Activated naive CD8-positive, alpha-beta T cell (primary cell): ENCODE measurements around the gene EHBP1L1.
A peak's percentile ranks its signal among the peaks of the same experiment; 100 is the strongest.

ENCODE experiments used
- H3K27ac Mint-ChIP-seq: one replicate; pipeline ENCODE4 v1.8.0; 2021; ENCODE audit warnings: mixed read lengths
- H3K27me3 Mint-ChIP-seq: one replicate; pipeline ENCODE4 v1.8.0; 2021; ENCODE audit warnings: mixed read lengths
- H3K36me3 Mint-ChIP-seq: one replicate; pipeline ENCODE4 v1.8.0; 2021; ENCODE audit warnings: mixed read lengths
- H3K4me1 Mint-ChIP-seq: one replicate; pipeline ENCODE4 v1.8.0; 2021; ENCODE audit warnings: low read depth, mixed read lengths
- H3K4me3 Mint-ChIP-seq: one replicate; pipeline ENCODE4 v1.8.0; 2021; ENCODE audit warnings: mild to moderate bottlenecking, mixed read lengths
- H3K9me3 Mint-ChIP-seq: one replicate; pipeline ENCODE4 v1.8.0; 2021; ENCODE audit warnings: low read depth, mixed read lengths

The EHBP1L1 gene

GRCh38 chr11:65554842-65555430, 20.9 kb upstream of the EHBP1L1 start:
- H3K4me3 Mint-ChIP-seq, result peak overlapping the region; percentile 88

GRCh38 chr11:65555693-65556231, 20.1 kb upstream of the EHBP1L1 start:
- Mint-ChIP-seq H3K4me3 (peak overlapping the region; percentile 88), H3K27ac (peak overlapping the region; percentile 94), H3K27me3 (no peaks in the 10 kb centered on the region), H3K9me3 (no peaks in the 10 kb centered on the region), H3K4me1 (peaks cover 72% of the 10 kb centered on the region), H3K36me3 (no peaks in the 10 kb centered on the region)

More at GRCh38 chr11:65554842-65555430, 20.9 kb upstream of the EHBP1L1 start:
- Mint-ChIP-seq H3K27ac (peak overlapping the region; percentile 94), H3K27me3 (no peaks in the 10 kb centered on the region), H3K36me3 (no peaks in the 10 kb centered on the region), H3K9me3 (no peaks in the 10 kb centered on the region), H3K4me1 (peaks cover 65% of the 10 kb centered on the region)

- no peaks in the 10 kb centered on the region for H3K36me3 Mint-ChIP-seq
- H3K27ac Mint-ChIP-seq, result peak overlapping the region; percentile 94
- H3K4me3 Mint-ChIP-seq, result peak overlapping the region; percentile 88
- no peaks in the 10 kb centered on the region for H3K9me3 Mint-ChIP-seq
- no peaks in the 10 kb centered on the region for H3K27me3 Mint-ChIP-seq
- peaks cover 64% of the 10 kb centered on the region for H3K4me1 Mint-ChIP-seq
Observed at GRCh38 chr11:65556470-65557279, 19.2 kb upstream of the EHBP1L1 start.

DNA sequence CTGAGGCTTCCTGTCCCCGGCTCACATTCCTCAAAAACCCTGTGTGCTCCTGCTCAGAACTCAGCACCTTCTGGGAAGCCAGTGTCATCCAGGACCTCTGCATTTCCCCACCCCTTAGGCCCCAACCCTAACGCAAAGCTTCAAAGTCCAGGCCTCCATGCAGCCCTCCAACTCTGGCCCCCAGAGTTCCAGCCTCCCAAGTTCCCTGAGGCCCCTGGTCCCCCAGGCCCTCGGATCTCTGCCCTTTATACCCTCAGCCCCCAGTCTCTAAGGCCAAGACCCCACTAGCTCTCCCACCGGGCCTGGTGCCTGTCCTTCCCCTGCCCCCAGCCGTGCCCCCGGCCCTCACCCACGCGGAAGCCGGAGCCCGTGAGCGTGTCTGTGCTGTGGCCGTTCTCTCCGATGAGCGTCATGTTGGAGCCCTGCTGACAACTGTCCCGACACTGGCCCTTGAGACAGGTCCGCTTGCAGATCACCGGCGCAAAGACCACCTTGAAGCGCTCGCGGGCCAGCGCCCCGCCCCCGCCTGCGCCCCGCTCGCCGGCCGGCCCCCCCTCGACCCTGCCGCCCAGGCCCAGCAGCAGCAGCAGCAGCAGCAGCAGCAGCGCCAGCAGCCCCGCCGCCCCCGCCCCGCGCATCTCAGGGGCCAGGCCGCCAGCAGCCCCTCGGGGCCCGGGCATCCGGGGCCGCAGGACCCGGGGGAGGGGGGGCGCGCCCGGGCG, 18.4 kb upstream of the EHBP1L1 start:
- no peaks in the 10 kb centered on the region for H3K27me3 Mint-ChIP-seq
- peak overlapping the region; percentile 94 for H3K27ac Mint-ChIP-seq
- no peaks in the 10 kb centered on the region for H3K9me3 Mint-ChIP-seq
- H3K36me3 Mint-ChIP-seq, result no peaks in the 10 kb centered on the region
- H3K4me3 Mint-ChIP-seq, result peak overlapping the region; percentile 88
- H3K4me1 Mint-ChIP-seq, result peaks cover 59% of the 10 kb centered on the region

DNA sequence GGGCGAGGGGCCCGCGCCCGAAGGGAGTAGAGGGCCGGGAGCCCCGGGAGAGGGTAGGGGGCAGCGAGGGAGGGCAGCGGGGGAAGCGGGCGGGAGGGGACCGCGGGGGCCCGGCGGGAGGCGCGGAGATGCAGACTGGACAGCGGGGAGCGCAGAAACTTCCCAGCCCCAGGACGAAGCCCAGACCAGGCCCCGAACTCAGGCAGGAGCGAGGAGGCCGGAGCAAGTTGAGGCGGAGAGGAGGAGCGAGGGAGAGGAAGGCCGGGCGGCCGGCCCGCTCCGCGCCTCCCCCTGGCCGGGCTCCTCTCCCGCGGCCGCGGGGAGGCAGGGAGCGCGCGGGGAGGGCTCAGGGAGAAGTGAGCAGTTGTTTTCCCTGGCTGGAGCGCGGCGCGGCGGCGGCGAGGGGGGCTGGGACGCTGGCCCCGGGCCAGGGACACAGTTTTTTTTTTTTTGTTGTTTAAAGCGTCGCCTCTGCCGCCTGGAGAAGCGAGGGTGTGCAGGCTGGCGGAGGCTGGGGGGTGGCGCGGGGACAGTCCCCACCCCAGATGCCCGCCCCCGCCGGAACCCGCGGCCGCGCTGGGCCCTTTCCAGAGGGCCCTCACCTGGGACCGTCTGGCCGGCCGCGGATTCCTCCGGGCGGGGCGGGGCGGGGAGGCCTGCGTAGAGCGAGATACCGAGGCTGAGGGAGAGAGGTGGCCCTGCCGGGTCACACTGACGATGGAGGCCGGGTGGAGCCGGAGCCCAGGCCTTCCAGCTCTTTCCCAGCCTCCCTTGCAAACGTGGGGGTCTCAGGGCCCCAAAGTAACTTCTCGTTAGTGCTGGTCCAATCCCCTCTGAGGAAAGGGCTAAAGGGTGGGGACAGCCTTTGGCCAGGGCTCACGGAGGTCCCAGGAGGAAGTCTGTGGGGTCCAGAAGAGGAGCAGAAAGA, 17.6 kb upstream of the EHBP1L1 start, which contains the start of gene LTBP3:
Gene LTBP3 (minus strand): TSS at position 358 of the 928 bp plus-strand sequence. CDS start 400 bp downstream, outside the sequence.
- Mint-ChIP-seq H3K4me3 (peak within 1 kb of the TSS; percentile 88), H3K4me1 (peaks cover 58% of the 10 kb centered on the region), H3K27me3 (no peaks in the 10 kb centered on the region), H3K27ac (peak within 1 kb of the TSS; percentile 94), H3K9me3 (no peaks in the 10 kb centered on the region), H3K36me3 (no peaks in the 10 kb centered on the region)

- Mint-ChIP-seq H3K36me3 (no peaks in the 10 kb centered on the region), H3K9me3 (no peaks in the 10 kb centered on the region), H3K27ac (peak overlapping the region; percentile 81), H3K4me1 (peaks cover 57% of the 10 kb centered on the region), H3K27me3 (no peaks in the 10 kb centered on the region), H3K4me3 (peak overlapping the region; percentile 62)
Observed at GRCh38 chr11:65558930-65559509, 16.8 kb upstream of the EHBP1L1 start.

DNA sequence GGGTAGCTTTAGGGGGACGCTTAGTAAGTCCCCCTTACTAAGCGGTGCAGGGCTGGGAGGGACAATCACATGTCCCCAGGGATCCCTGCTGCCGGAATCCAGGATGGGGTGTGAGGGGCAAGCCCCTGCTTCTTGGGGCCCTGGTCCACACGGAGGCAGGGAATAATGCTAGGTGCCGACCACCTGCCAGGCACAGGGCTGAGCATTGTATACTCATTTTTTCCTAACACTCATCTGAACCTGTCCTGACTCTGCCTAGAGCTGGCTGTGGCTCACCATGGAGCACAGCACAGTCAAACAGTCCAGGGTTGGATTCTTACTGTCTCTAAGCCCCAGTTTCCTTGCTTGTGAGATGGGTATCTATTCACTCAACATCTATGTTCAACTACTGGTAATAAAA, 16.3 kb upstream of the EHBP1L1 start:
- Mint-ChIP-seq H3K4me1 (peaks cover 53% of the 10 kb centered on the region), H3K9me3 (no peaks in the 10 kb centered on the region), H3K36me3 (no peaks in the 10 kb centered on the region), H3K4me3 (peak overlapping the region; percentile 62), H3K27ac (peak overlapping the region; percentile 81), H3K27me3 (no peaks in the 10 kb centered on the region)

DNA sequence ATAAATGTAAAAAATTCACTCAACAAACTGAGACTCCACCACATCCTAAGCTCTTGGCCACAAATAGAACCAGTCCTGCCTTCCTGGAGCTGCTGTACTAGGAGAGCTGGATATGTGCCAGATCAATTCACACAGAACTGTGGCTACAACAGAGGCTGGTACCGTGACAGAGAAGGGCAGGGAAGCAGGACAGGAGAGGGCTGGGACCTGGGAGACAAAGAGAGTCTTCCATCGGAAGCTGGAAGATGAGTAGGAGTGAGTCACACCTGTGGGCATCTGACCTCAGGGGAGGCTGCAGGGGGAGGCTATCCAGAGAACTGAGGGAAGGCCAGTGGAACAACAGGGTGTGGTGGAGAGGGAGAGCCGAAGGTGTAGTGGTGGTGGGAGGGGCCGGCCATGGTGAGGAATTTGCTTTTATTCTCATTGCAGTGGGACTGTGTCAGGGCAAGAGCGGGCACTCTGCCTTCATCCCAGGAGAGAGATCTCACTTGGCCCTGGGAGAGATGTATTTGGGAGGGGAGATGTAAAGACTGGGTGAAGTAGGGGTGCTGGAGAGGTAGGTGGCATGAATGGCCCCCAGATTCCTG, 15.8 kb upstream of the EHBP1L1 start:
- H3K27me3 Mint-ChIP-seq, result no peaks in the 10 kb centered on the region
- peak overlapping the region; percentile 81 for H3K27ac Mint-ChIP-seq
- H3K36me3 Mint-ChIP-seq, result no peaks in the 10 kb centered on the region
- H3K9me3 Mint-ChIP-seq, result no peaks in the 10 kb centered on the region
- peaks cover 52% of the 10 kb centered on the region for H3K4me1 Mint-ChIP-seq
- H3K4me3 Mint-ChIP-seq, result peak overlapping the region; percentile 30

GRCh38 chr11:65560555-65561418, 15.1 kb upstream of the EHBP1L1 start:
- Mint-ChIP-seq H3K27ac (peak overlapping the region; percentile 81), H3K4me1 (peaks cover 52% of the 10 kb centered on the region), H3K36me3 (no peaks in the 10 kb centered on the region)

GRCh38 chr11:65562020-65562419, 13.8 kb upstream of the EHBP1L1 start:
- Mint-ChIP-seq H3K27ac (peak overlapping the region; percentile 34), H3K4me1 (peaks cover 53% of the 10 kb centered on the region), H3K27me3 (no peaks in the 10 kb centered on the region), H3K36me3 (no peaks in the 10 kb centered on the region), H3K9me3 (no peaks in the 10 kb centered on the region), H3K4me3 (peak overlapping the region; percentile 5)

More at GRCh38 chr11:65560555-65561418, 15.1 kb upstream of the EHBP1L1 start:
- H3K27me3 Mint-ChIP-seq, result no peaks in the 10 kb centered on the region
- H3K4me3 Mint-ChIP-seq, result peak overlapping the region; percentile 30
- H3K9me3 Mint-ChIP-seq, result no peaks in the 10 kb centered on the region

- no peaks in the 10 kb centered on the region for H3K27me3 Mint-ChIP-seq
- no peaks in the 10 kb centered on the region for H3K9me3 Mint-ChIP-seq
- H3K36me3 Mint-ChIP-seq, result no peaks in the 10 kb centered on the region
- H3K27ac Mint-ChIP-seq, result peak overlapping the region; percentile 41
- peaks cover 51% of the 10 kb centered on the region for H3K4me1 Mint-ChIP-seq
- no peak overlapping the region for H3K4me3 Mint-ChIP-seq
Observed at GRCh38 chr11:65562788-65563187, 13.1 kb upstream of the EHBP1L1 start.

GRCh38 chr11:65563601-65564000, 12.3 kb upstream of the EHBP1L1 start:
- H3K4me3 Mint-ChIP-seq, result no peak overlapping the region
- peaks cover 56% of the 10 kb centered on the region for H3K4me1 Mint-ChIP-seq
- H3K9me3 Mint-ChIP-seq, result no peaks in the 10 kb centered on the region
- peak overlapping the region; percentile 86 for H3K27ac Mint-ChIP-seq
- H3K36me3 Mint-ChIP-seq, result peaks cover 3% of the 10 kb centered on the region
- no peaks in the 10 kb centered on the region for H3K27me3 Mint-ChIP-seq
